GM19397 (cell line): ENCODE results near the gene MOB1A.
"Not testable (repeated sequence)": the region's sequence is repeated elsewhere in the genome, so short reads cannot be mapped to it uniquely, and the experiment has no call there.

ENCODE experiments used
- ATAC-seq: cut with Tn5 transposase; IDR thresholded peaks from one replicate; pipeline ENCODE4 v1.9.1; 2021; ENCODE audit warnings: mild to moderate bottlenecking, moderate library complexity; ENCODE audit not compliant: unreplicated experiment

MOB1A gene

GRCh38 chr2:74149570-74150319, 28.9 kb downstream of the MOB1A start:
- ATAC-seq: no peak

GRCh38 chr2:74149247-74149525, 29.5 kb downstream of the MOB1A start:
- ATAC-seq: no peak

DNA sequence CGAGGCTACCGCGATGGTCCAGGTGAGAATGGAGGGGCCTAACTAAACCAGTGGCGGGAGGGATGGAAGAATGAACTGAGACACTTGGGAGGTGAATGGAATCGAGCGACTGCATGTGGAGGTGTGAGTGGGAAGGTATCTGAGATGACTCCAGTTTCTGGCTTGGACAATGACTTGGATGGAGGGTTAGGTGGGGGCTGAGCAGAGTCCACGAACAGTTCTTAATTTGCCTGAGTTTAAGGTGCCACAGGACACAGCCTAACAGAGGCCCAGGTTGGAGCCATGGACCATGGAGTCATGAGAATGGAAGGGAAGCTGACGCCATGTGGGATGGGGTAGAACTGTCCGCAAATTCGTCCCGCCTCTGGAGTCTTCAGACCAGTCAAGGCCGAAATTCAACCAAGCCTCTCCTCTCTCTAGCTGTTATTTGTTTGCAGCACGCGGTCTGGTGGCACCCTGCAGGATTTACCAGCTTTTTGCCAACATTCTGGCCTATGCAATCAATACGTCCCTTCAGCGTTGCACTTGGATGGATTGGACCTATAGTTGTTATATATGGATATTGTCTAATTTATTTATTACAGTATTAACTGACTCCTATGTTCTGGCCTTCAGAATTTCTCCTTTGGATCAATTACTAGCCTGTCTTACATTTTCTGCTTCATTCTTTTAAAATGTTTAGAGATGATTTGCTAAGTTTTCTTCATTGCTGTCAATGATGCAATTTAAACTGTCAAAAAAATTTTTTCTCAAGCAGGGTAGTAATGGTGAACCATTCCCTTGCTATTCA, 30.0 kb downstream of the MOB1A start:
- ATAC-seq: no peak

- ATAC-seq: peak; percentile 88
Measured at GRCh38 chr2:74147727-74148456, 30.8 kb downstream of the MOB1A start, which contains the start of gene BOLA3. BOLA3 (minus strand) TSS chr2:74147912; CDS start chr2:74147874, 38 bp downstream.

GRCh38 chr2:74146929-74147726, 31.6 kb downstream of the MOB1A start:
- ATAC-seq: peak; percentile 25

DNA sequence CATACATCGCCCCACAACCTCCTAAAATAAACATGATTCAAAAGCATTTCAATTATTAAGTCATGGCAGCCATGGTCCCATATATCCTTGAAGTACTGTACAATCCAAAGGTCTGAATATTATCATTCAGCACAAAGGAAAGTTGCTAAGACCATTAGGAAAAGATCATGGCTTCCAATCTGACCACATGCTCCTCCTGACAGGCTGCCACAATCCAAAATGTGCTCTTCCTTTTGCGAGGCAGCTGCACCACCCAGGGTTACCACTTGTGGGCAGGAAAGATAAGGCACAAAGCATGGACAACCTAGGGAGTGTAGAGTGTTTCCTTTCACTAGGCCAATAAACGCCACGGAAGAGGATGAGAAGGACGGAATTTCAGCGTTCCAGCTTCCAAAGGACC, 36.3 kb downstream of the MOB1A start:
- ATAC-seq: no peak

- no peak for ATAC-seq
Measured at GRCh38 chr2:74138600-74139323, 39.9 kb downstream of the MOB1A start.

GRCh38 chr2:74137651-74138599, 40.8 kb downstream of the MOB1A start:
- ATAC-seq: no peak

GRCh38 chr2:74131901-74132300, 46.8 kb downstream of the MOB1A start:
- ATAC-seq: no peak

DNA sequence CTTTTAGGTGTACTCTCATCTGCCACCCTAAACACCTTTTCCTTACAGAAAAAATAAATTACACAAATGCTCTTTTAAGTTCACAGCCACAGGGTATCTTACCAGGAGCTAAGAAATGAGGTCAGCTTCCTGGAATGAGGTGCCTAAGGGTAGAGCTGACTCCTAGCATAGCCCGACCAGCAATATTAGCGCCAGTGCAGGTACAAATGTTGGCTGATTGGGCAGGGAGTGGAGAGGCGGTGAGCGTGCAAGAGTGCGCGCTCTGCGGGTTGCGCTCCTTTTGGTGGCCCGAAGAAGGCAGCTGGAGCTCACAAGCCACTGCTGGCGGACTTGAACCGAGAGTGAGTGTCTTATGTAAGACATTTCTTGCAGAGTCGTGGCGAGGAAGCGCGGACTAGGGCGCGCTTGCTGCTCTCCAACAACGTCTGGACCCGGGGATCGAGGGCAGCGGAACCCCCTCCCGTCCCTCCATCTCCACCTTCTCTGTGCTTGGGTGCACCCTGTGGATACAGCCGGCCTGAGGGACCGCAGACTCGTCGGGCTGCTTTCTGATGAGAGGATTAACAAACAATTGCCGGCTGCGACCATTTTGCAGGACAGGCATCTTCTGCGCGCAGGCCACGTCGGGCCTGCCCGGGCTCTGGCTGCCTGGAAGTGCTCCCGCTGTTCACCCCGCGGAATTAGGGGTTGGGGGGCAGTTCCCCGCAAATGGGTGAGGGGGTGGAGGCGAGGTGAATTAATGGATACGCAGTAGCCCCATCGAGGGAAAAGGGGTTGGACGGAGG, 48.3 kb downstream of the MOB1A start:
- ATAC-seq: no peak

DNA sequence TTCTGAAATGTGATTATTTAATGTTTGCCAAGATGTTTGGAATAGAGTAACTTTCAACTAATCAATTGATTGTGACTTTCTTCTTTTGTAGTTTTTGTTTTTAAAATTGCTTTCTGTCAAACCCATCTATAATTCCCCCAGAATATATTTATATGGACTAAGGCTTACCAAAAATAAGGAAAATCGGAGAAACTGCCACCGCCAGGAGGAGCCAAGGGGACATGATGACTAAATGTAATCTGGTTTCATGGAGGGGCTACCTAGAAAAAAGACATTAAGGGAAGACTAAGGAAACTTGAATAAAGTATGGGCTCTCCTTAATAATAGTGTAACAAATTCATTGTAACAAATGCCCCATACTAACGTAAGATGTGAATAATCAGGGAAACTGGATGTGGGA, 50.5 kb downstream of the MOB1A start:
- ATAC-seq: no peak

- ATAC-seq: not testable (repeated sequence)
Measured at GRCh38 chr2:74123955-74124354, 54.7 kb downstream of the MOB1A start.

DNA sequence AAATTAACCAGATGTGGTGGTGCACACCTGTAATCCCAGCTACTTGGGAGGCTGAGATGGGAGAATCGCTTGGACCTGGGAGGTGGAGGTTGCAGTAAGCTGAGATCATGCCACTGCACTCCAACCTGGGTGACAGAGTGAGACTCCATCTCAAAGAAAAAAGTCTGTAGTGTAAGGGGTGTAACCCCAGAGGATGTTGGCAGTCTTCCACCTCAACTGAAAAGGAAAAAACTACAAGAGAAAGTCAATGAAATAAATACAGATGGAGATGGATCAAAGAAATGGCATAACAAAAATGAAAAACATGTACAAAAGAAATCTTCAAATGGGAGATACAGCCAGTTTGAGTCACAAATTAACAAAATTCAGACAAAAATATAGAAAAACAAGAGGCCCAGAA, 56.8 kb downstream of the MOB1A start:
- not testable (repeated sequence) for ATAC-seq

GRCh38 chr2:74119912-74120825, 58.5 kb downstream of the MOB1A start:
- peak; percentile 98 for ATAC-seq

- ATAC-seq: no peak
Measured at GRCh38 chr2:74119339-74119738, 59.3 kb downstream of the MOB1A start.

- no peak for ATAC-seq
Measured at GRCh38 chr2:74111380-74111779, 67.3 kb downstream of the MOB1A start.

- ATAC-seq: no peak
Measured at GRCh38 chr2:74110537-74110936, 68.1 kb downstream of the MOB1A start.
